ENCODE results near the gene ANGPT4. TPM values are rescaled to one million over a fixed set of nuclear protein-coding genes. Genes with fewer than 3 reads are reported as not detected.

Gene ANGPT4
- total RNA-seq, 1 experiment from 2014 or later, result not detected

DNA sequence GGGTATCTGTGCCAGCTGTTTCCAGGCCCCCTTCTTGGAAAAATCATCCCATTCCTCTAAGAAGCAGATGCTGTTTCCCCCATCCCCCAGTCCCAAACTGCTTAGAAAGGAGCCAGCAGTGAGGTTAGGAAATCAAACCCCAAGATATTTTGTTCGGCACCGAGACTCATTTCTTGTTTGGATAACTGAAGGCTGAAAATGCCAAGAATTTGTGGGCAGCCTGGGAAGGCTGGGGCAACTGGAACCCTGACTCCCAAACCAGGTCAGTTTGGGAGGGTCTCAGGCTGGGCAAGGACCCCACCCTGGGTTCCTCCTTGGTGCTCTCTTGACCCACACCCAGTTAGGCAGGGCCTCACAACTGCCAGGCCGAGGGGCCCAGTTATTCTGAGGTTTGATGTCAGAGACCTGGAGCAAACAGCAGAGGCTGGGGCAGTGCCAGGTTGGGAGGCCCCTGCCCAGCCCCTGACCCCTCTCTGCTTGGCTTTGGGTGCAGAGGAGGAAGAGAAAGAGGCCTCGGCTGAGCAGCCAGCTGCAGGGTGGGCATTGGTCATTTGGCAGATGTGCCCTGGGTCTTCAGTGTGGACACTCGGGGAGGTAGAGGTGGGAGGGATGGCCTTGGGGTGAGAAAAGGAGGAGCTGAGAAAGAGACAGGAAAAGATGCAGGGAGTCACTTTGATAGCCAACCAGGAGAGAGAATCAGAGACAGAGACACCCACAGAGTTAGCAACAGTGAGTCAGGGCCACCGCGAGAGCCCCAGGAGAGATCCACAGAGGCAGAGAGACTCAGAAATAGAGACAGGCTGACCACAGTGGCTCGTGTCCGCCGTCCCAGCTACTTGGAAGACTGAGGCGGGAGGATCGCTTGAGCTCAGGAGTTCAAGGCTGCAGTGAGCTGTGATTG lies 5.0 kb downstream of the ANGPT4 start:
- H3K36me3 ChIP-seq (ENCODE audit: control insufficient read depth, insufficient read depth, low read length), result no peaks in the 10 kb centered on the region
- no peak for ATAC-seq

DNA sequence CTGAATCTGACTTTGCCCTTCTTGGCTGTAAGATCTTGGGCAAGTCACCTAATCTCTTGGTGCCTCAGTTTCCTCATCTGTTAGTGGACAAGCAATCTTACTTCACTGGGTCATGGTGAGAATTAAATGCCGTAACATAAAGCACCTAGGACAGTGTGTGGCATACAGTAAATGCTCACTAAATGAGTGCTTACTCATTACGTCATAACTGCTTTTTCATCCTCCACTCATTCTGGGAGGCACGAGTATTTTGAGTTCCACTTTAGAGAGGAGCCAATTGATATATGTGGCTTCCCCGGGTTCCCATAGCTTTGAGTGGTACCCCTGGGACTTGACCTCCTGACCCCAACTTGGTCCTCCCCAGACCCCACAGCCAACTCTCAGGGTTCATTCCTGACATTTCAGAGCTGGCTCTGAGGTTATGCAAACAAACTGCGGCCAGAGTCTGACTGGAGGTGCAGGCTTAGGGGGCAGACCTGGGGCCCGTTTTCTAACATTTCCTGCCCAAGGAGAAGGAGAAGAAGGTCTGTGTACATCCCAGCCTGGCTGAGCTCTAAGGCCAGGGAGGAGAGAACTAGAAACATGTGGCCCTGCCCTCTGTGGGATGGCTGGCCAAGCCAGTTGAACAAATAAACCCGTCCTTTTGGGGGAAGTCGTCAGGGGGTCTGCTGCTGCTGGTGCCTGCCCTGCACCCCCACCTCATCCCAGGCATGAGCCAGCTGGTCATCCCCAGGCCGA lies 5.8 kb downstream of the ANGPT4 start:
- ATAC-seq (no peak), DNase-seq (ENCODE audit: low read depth, low spot score) (no peak)
- TF ChIP-seq, protein P1, sequence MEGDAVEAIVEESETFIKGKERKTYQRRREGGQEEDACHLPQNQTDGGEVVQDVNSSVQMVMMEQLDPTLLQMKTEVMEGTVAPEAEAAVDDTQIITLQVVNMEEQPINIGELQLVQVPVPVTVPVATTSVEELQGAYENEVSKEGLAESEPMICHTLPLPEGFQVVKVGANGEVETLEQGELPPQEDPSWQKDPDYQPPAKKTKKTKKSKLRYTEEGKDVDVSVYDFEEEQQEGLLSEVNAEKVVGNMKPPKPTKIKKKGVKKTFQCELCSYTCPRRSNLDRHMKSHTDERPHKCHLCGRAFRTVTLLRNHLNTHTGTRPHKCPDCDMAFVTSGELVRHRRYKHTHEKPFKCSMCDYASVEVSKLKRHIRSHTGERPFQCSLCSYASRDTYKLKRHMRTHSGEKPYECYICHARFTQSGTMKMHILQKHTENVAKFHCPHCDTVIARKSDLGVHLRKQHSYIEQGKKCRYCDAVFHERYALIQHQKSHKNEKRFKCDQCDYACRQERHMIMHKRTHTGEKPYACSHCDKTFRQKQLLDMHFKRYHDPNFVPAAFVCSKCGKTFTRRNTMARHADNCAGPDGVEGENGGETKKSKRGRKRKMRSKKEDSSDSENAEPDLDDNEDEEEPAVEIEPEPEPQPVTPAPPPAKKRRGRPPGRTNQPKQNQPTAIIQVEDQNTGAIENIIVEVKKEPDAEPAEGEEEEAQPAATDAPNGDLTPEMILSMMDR (IDR thresholded peaks at IDR 0.05), result no peak
- TF ChIP-seq POLR2AphosphoS5 (IDR thresholded peaks at IDR 0.05; ENCODE audit: low read depth, low read length), result no peak
- TF ChIP-seq TCF7L2 (IDR thresholded peaks at IDR 0.05; ENCODE audit: low read depth, low read length), result no peak
- TF ChIP-seq SIN3A (IDR thresholded peaks at IDR 0.05; ENCODE audit: borderline replicate concordance, insufficient read depth, low read depth, low read length), result no peak
- TF ChIP-seq, protein P2, sequence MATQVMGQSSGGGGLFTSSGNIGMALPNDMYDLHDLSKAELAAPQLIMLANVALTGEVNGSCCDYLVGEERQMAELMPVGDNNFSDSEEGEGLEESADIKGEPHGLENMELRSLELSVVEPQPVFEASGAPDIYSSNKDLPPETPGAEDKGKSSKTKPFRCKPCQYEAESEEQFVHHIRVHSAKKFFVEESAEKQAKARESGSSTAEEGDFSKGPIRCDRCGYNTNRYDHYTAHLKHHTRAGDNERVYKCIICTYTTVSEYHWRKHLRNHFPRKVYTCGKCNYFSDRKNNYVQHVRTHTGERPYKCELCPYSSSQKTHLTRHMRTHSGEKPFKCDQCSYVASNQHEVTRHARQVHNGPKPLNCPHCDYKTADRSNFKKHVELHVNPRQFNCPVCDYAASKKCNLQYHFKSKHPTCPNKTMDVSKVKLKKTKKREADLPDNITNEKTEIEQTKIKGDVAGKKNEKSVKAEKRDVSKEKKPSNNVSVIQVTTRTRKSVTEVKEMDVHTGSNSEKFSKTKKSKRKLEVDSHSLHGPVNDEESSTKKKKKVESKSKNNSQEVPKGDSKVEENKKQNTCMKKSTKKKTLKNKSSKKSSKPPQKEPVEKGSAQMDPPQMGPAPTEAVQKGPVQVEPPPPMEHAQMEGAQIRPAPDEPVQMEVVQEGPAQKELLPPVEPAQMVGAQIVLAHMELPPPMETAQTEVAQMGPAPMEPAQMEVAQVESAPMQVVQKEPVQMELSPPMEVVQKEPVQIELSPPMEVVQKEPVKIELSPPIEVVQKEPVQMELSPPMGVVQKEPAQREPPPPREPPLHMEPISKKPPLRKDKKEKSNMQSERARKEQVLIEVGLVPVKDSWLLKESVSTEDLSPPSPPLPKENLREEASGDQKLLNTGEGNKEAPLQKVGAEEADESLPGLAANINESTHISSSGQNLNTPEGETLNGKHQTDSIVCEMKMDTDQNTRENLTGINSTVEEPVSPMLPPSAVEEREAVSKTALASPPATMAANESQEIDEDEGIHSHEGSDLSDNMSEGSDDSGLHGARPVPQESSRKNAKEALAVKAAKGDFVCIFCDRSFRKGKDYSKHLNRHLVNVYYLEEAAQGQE (IDR thresholded peaks at IDR 0.05; ENCODE audit: insufficient read depth in 1 of 2, low read depth in 2 of 2, low read length in 1 of 2), result no peak
- CTCF ChIA-PET, result interaction anchor here (0.5 to 0.6 kb wide), 2 partner anchors 92 to 1738 kb away, joined by 3 read pairs; no protein-coding TSS in a partner anchor
- Histone ChIP-seq H3K4me1 (ENCODE audit: control insufficient read depth, insufficient read depth, low read length) (peaks cover 5% of the 10 kb centered on the region), H3K36me3 (ENCODE audit: control insufficient read depth, insufficient read depth, low read length) (no peaks in the 10 kb centered on the region), H3K4me3 (ENCODE audit: low read depth in 2 of 2, low read length in 2 of 2) (no peak overlapping the region), H3K27me3 (ENCODE audit: control insufficient read depth, insufficient read depth, low read length) (no peaks in the 10 kb centered on the region), H3K9me3 (ENCODE audit: control insufficient read depth, insufficient read depth, low read depth, low read length) (no peaks in the 10 kb centered on the region), H3K27ac (ENCODE audit: low read length) (no peak overlapping the region)
- in situ Hi-C loops (cut with HindIII; ENCODE audit: low pct_unique_long_range_greater_than_20kb, low sequenced_read_pairs), result no loop called here
- intact Hi-C loops (cut with micrococcal nuclease; ENCODE audit: unreplicated experiment), result no loop called here
- POLR2A ChIA-PET, result no interaction called here
- no TSS peak for BruUV-seq (replicated peaks)

More for the DNA sequence above, 5.0 kb downstream of the ANGPT4 start:
- Histone ChIP-seq H3K4me1 (ENCODE audit: control insufficient read depth, insufficient read depth, low read length) (peaks cover 5% of the 10 kb centered on the region), H3K27ac (ENCODE audit: low read length) (no peak overlapping the region), H3K27me3 (ENCODE audit: control insufficient read depth, insufficient read depth, low read length) (no peaks in the 10 kb centered on the region), H3K9me3 (ENCODE audit: control insufficient read depth, insufficient read depth, low read depth, low read length) (no peaks in the 10 kb centered on the region), H3K4me3 (ENCODE audit: low read depth in 2 of 2, low read length in 2 of 2) (no peak overlapping the region)
- in situ Hi-C loops (cut with HindIII; ENCODE audit: low pct_unique_long_range_greater_than_20kb, low sequenced_read_pairs), result no loop called here
- DNase-seq (ENCODE audit: low read depth, low spot score), result no peak
- CTCF ChIA-PET, result no interaction called here
- intact Hi-C loops (cut with micrococcal nuclease; ENCODE audit: unreplicated experiment), result no loop called here
- TF ChIP-seq, protein P1 (IDR thresholded peaks at IDR 0.05), result no peak
- TF ChIP-seq POLR2AphosphoS5 (IDR thresholded peaks at IDR 0.05; ENCODE audit: low read depth, low read length), result no peak
- POLR2A ChIA-PET, result no interaction called here
- no TSS peak for BruUV-seq (replicated peaks)
